ENCODE data around the gene ZDHHC5. TPM values are rescaled to one million over a fixed set of nuclear protein-coding genes. Genes with fewer than 3 reads are reported as not detected.

The ZDHHC5 gene
- polyA plus RNA-seq, 1 donor (not counting 4 experiments of a cell fraction or from before 2014, with no cell fraction given) = 79.3 TPM

GRCh38 chr11:57638811-57639320, 29.0 kb upstream of the ZDHHC5 start:
- dilution Hi-C loops (cut with MboI; ENCODE audit: extremely low pct_ligation_motif_present, low sequenced_read_pairs) = no loop called here
- Histone ChIP-seq H3K27ac (ENCODE audit: control insufficient read depth, insufficient read depth, low read length) (peak overlapping the region; percentile 76), H3K9ac (ENCODE audit: control insufficient read depth, extremely low read depth, insufficient read depth, low read length) (peak overlapping the region; percentile 89)

DNA sequence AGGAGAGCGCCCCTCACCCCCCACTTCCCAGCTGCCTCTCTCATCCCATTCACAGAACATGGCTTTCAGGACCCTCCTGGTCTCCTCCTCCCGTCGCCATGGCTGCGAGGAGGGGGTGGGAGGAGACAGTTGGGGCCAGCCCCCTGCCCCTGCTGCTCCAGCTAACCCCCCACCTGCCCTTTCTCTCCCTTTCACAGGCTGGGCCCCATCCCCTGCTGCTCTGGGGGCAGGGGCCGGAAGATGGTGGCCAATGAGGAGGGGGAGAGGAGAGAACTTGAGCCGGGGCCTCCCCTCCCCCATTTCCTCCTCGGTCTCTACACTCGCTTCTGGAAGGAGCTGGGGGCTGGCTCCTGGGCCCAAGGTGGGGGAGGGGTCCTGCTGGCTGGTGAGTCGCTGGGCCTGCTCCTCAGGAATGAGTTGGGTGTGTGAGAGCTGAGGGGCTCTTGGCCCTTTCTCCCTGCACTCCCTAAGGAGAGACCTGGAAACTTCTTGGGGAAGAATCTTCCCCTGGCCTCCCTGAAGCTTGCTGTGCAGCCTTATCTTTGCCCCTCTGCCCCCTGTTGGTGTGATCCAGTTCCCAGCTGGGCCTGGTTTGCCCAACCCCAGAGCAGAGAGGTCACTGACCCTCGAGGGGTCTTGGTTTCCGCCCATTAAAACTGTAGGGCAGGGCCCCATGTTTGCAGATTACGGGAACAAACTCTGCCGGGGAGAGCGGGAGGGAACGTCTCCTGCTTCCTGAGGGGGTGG, 28.4 kb upstream of the ZDHHC5 start:
- H4K20me1 ChIP-seq (ENCODE audit: control insufficient read depth, extremely low read depth, insufficient read depth, low read length) = peaks cover 14% of the 10 kb centered on the region
- FAIRE-seq = no peak
- H3K79me2 ChIP-seq (ENCODE audit: control insufficient read depth, insufficient read depth, low read length) = peaks cover 34% of the 10 kb centered on the region
- H3K9me3 ChIP-seq (ENCODE audit: control insufficient read depth, low read depth, low read length) = no peaks in the 10 kb centered on the region
- H3K4me3 ChIP-seq (ENCODE audit: control insufficient read depth in 2 of 3, extremely low read depth in 1 of 3, insufficient read depth in 2 of 3, low read depth in 1 of 3, low read length in 3 of 3) = peak overlapping the region; percentile 93 to 94 (median 93)
- no peak overlapping the region for H2AFZ ChIP-seq (ENCODE audit: control insufficient read depth, low read length)
- H3K36me3 ChIP-seq (ENCODE audit: control insufficient read depth in 2 of 2, extremely low read depth in 1 of 2, insufficient read depth in 2 of 2, low read length in 2 of 2) = peaks cover 4 to 13% of the 10 kb centered on the region in 2 experiments
- dilution Hi-C loops (cut with MboI; ENCODE audit: extremely low pct_ligation_motif_present, low sequenced_read_pairs) = no loop called here
- H3K4me1 ChIP-seq (ENCODE audit: control insufficient read depth, extremely low read depth, insufficient read depth, low read length) = peaks cover 36% of the 10 kb centered on the region
- H3K27ac ChIP-seq (ENCODE audit: control insufficient read depth, insufficient read depth, low read length) = peak overlapping the region; percentile 18
- DNase-seq (ENCODE audit: low read depth, low spot score) = no peak
- peak overlapping the region; percentile 89 for H3K9ac ChIP-seq (ENCODE audit: control insufficient read depth, extremely low read depth, insufficient read depth, low read length)
- TF ChIP-seq CTCF (optimal IDR thresholded peaks at IDR 0.05 in 1 of 3, IDR thresholded peaks at IDR 0.05 in 1 of 3, conservative IDR thresholded peaks at IDR 0.05 in 1 of 3; ENCODE audit: extremely low read depth in 1 of 3, insufficient read depth in 2 of 3, low read length in 3 of 3) = peak in 2 of 3 experiments; percentile 14 to 21
- TF ChIP-seq EZH2 (IDR thresholded peaks at IDR 0.05; ENCODE audit: low read length) = no peak
- peak overlapping the region; percentile 87 for H3K4me2 ChIP-seq (ENCODE audit: control insufficient read depth, extremely low read depth, insufficient read depth, low read depth, low read length)
- no peaks in the 10 kb centered on the region for H3K27me3 ChIP-seq (ENCODE audit: control insufficient read depth, extremely low read depth, insufficient read depth, low read length)
- no peaks in the 10 kb centered on the region for H3K9me1 ChIP-seq (ENCODE audit: control insufficient read depth, extremely low read depth, insufficient read depth, low read length)

More at GRCh38 chr11:57638811-57639320, 29.0 kb upstream of the ZDHHC5 start:
- DNase-seq (ENCODE audit: low read depth, low spot score) = no peak
- H4K20me1 ChIP-seq (ENCODE audit: control insufficient read depth, extremely low read depth, insufficient read depth, low read length) = peaks cover 14% of the 10 kb centered on the region
- FAIRE-seq = no peak
- no peaks in the 10 kb centered on the region for H3K27me3 ChIP-seq (ENCODE audit: control insufficient read depth, extremely low read depth, insufficient read depth, low read length)
- peak overlapping the region; percentile 93 to 94 (median 93) for H3K4me3 ChIP-seq (ENCODE audit: control insufficient read depth in 2 of 3, extremely low read depth in 1 of 3, insufficient read depth in 2 of 3, low read depth in 1 of 3, low read length in 3 of 3)
- H3K9me3 ChIP-seq (ENCODE audit: control insufficient read depth, low read depth, low read length) = no peaks in the 10 kb centered on the region
- no peak for TF ChIP-seq CTCF (optimal IDR thresholded peaks at IDR 0.05 in 1 of 3, IDR thresholded peaks at IDR 0.05 in 1 of 3, conservative IDR thresholded peaks at IDR 0.05 in 1 of 3; ENCODE audit: extremely low read depth in 1 of 3, insufficient read depth in 2 of 3, low read length in 3 of 3)
- H3K4me1 ChIP-seq (ENCODE audit: control insufficient read depth, extremely low read depth, insufficient read depth, low read length) = peaks cover 43% of the 10 kb centered on the region
- H3K36me3 ChIP-seq (ENCODE audit: control insufficient read depth in 2 of 2, extremely low read depth in 1 of 2, insufficient read depth in 2 of 2, low read length in 2 of 2) = peaks cover 4 to 13% of the 10 kb centered on the region in 2 experiments
- H3K9me1 ChIP-seq (ENCODE audit: control insufficient read depth, extremely low read depth, insufficient read depth, low read length) = no peaks in the 10 kb centered on the region
- peaks cover 34% of the 10 kb centered on the region for H3K79me2 ChIP-seq (ENCODE audit: control insufficient read depth, insufficient read depth, low read length)
- peak overlapping the region; percentile 57 for H2AFZ ChIP-seq (ENCODE audit: control insufficient read depth, low read length)
- peak overlapping the region; percentile 87 for H3K4me2 ChIP-seq (ENCODE audit: control insufficient read depth, extremely low read depth, insufficient read depth, low read depth, low read length)

All from keratinocyte (primary cell).